ENCODE results near the gene SLC13A2.

GRCh38 chr17:28485049-28485448 lies 11.6 kb downstream of the SLC13A2 start:
- TF ChIP-seq CTCF (IDR thresholded peaks at IDR 0.05 in 2 of 3, conservative IDR thresholded peaks at IDR 0.05 in 1 of 3; ENCODE audit: insufficient read depth in 2 of 3, low read depth in 1 of 3, low read length in 3 of 3) (no peak), POLR2A (conservative IDR thresholded peaks at IDR 0.05) (no peak), ETV6 (IDR thresholded peaks at IDR 0.05; ENCODE audit: borderline replicate concordance in 1 of 2, low read depth in 2 of 2, low read length in 1 of 2) (no peak), ETV6 (CRISPR knock-in tag; IDR thresholded peaks at IDR 0.05; ENCODE audit: borderline replicate concordance) (no peak), EGR1 (conservative IDR thresholded peaks at IDR 0.05) (no peak), E2F1 (CRISPR knock-in tag; IDR thresholded peaks at IDR 0.05) (no peak), NR2C2 (CRISPR knock-in tag; IDR thresholded peaks at IDR 0.05) (no peak), NR2C2 (tag; IDR thresholded peaks at IDR 0.05) (no peak), ETS2 (tag; IDR thresholded peaks at IDR 0.05; ENCODE audit: borderline replicate concordance, poor library complexity, severe bottlenecking) (no peak)
